Measurements from ENCODE around the gene LMX1A.

DNA sequence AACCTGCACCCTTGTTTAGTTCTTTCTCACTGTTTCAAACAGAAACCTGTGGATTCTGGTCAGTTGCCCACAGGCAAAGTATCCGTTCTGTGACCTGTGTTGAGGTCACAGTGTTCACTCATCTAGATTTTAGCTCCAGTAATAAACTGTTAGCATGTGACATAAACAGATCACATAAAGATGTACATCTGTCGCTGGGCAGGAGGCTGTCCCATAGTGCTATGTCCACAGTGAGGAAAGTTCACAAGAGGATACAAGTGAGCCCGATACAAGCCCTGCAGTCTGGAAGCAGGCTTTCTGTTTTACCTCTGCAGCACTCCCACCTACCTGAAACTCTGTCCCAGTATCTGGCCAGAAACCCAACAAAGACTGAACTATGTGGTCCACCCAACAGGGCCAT lies 28.4 kb downstream of the LMX1A start:
- no peak for TF ChIP-seq CTCF (IDR thresholded peaks at IDR 0.05)
- TF ChIP-seq POLR2A (IDR thresholded peaks at IDR 0.05) = no peak

Measured in prostate gland (tissue), 2 donors.